ENCODE measurements around the gene ARHGAP11A.

ARHGAP11A gene

GRCh38 chr15:32657198-32657883 lies 42.0 kb downstream of the ARHGAP11A start:
- peak; percentile 6 for DNase-seq

- no peak for DNase-seq
Observed at GRCh38 chr15:32657941-32658340, 42.6 kb downstream of the ARHGAP11A start.

DNA sequence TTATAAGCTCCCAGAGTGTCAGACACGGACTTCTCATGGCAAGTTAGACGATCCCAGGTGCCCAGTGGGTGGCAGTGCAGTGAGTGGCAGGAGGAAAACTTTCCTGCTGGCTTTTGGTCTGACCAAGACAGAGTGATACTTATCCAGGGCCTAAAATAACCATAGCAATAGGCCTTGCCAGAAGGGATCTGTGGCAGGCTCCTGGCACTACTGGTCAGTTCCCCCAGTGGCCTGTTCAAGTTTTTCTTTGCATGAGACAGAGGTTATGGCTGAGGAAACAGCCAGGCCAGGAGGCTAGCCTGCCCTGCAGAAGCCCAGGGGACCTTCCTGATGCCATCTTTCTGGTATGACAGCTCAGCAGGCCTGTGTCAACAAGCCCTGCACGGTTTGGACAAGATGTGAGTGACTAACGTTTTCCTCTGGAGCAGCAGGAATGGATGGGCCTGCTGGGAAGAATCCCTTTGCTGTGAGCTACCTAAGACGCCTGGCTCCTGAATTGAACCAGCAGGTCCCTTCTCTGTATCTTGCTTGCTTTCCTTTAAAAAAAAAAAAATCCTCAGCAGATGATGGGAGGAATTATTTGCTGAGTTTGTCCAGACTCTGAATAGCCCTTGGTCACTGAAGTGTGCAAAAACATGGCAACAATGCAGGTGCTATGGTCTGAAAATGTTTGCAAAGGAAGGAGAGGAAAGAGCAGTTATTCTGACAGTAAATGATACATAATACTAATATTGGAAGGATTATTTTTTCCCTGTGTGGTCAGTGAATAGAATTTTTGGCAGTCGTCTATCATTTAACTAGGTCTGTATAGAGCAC lies 44.2 kb downstream of the ARHGAP11A start:
- DNase-seq, result no peak

DNA sequence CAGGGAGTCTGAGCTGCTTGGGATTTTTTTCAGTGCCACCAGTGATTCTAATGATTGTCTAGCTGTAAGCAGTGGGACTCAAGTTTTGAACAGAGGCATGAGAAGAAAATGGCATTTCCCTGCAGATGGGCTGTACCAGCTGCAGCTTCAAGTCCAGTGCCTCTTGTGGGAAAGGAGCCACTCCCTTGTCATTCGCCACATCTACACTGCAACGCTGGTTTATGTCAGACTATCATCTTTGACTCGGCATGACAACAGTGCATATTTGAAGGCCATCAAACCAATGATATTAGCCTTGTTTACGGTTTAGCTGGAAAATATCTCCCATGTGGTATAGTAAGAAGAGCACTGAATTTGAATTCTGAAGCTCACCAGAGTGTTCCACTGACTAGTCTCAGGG lies 48.4 kb downstream of the ARHGAP11A start:
- no peak for DNase-seq

GRCh38 chr15:32664796-32665195 lies 49.5 kb downstream of the ARHGAP11A start:
- DNase-seq, result no peak

DNA sequence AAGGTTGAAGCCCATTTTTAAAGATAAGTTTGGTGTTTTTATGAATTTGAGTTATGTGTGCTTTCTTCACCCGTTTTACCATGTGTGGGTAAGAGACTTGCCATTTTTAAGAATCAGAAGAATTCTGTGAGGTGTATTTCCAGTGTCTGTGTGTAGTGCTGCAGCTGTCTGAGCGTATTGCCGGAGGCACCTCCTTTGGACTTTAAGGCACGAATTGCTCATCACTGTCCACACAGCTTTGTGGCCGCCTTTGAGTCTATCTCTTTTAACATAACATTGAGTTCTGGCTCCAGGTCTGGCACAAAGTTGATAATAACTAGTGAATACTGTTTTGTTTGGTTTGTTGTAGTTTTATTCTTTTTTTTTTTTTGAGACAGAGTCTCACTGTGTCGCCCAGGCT lies 52.0 kb downstream of the ARHGAP11A start:
- DNase-seq, result no peak

GRCh38 chr15:32668942-32669341 lies 53.6 kb downstream of the ARHGAP11A start:
- no peak for DNase-seq

- DNase-seq, result no peak
Observed at GRCh38 chr15:32669896-32670611, 54.8 kb downstream of the ARHGAP11A start.

GRCh38 chr15:32670623-32671022 lies 55.3 kb downstream of the ARHGAP11A start:
- DNase-seq, result no peak

DNA sequence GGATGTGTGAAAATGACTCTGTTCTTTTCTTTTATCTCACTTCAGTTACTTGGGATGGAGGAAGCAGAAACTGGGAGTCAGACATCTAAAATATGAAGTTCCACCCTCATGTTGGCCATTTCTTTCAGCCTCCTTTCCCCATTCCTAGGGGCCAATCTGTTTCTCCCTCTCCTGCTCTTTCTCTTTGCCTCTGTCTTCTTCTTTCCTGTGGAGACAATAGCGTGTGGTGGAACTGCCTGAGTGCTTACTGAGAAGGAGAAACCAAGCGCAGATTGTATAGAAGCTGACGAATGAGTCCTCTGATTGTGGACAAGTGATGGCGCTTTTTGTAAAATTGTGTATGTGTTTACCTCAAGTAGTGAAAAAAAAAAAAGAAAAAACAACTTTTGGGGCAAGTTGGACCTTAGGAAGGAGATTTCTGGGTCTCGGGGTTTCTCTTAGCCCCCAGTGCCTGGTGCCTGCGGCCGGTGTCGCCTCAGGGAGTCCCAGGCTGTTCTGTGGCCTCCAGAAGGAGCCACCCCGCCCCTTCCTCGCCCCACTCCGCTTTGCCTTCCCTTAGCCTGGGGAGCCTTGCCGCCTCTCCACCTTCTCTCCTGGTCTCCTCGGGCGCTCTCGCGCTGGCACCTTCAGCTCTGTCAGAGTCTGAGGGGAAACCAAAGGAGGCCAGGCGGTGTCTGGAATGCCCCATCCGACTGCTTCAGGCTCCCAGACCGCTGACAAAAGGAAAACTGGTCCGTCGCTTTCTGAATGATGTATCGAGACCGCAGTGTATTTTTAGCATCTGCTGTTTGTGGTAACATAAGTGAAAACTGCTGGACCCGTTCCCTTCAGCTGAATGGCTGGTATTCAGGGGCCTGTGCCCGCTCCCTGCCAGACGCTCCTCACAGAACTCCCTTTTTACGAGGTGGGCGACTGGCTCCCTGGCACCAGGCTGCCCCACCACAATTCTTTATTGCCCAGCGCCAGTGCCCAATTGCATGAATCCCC lies 56.3 kb downstream of the ARHGAP11A start:
- DNase-seq, result no peak

- DNase-seq, result no peak
Observed at GRCh38 chr15:32674681-32675080, 59.4 kb downstream of the ARHGAP11A start.

DNA sequence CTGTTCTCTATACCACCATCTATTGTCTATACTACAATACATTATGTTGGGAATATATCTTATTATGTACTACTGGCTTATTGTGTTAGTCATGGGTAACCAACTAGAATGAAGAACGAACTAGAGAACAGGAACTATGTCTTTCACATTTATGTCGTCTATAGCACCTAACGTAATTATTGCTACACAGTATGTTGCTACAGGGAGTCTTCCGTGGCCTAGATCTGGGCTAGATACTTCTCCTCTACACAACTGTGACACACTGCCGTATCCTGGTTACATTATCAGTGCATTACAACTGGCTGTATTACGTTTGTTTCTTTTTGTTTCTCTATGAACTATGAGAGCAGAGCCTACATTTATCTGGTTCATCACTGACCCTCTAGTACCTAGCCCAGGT lies 60.2 kb downstream of the ARHGAP11A start:
- DNase-seq, result no peak

- no peak for DNase-seq
Observed at GRCh38 chr15:32676169-32676568, 60.9 kb downstream of the ARHGAP11A start.

DNA sequence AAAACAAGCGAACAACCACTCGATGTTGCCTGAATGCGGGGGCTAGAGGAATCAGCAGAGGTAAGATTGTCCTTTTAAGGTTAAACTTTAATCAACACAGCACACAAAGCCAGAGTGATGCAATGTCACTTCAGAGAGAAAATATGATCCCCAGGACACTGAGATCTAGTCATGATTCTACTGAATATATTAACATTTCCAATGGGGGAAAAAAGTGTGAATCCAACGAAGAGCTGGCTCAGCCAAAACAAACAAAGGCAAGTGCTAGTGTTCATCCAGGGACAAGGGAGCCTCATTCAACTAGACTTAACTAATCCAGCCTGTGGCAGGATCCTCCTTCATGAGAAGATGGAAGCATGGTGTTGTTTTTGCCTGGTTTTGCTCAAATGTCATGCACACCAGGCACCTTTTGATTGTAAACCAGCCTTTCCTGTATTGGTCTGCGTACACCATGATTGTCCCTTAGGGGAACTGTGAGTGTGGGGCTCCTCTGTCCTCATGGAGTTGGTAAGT lies 62.0 kb downstream of the ARHGAP11A start:
- no peak for DNase-seq

DNA sequence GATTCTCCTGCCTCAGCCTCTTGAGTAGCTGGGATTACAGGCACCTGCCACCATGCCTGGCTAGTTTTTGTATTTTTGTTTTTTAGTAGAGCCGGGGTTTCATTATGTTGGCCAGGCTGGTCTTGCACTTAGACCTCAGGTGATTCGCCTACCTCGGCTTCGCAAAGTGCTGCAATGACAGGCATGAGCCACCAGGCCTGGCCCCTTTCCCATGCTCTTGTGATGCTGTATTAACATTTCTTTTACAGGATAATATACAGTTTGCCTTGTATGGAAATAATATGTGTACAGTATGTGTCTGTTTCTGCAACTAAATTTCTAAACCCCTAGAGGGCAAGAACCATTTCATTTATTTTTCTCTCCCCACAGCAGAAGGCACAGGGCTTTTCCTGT lies 64.0 kb downstream of the ARHGAP11A start:
- DNase-seq, result no peak

GRCh38 chr15:32682569-32682968 lies 67.3 kb downstream of the ARHGAP11A start:
- no peak for DNase-seq

GRCh38 chr15:32682977-32683630 lies 67.8 kb downstream of the ARHGAP11A start:
- no peak for DNase-seq

GRCh38 chr15:32683906-32684584 lies 68.7 kb downstream of the ARHGAP11A start:
- no peak for DNase-seq

GRCh38 chr15:32685576-32685975 lies 70.3 kb downstream of the ARHGAP11A start:
- DNase-seq, result no peak

DNA sequence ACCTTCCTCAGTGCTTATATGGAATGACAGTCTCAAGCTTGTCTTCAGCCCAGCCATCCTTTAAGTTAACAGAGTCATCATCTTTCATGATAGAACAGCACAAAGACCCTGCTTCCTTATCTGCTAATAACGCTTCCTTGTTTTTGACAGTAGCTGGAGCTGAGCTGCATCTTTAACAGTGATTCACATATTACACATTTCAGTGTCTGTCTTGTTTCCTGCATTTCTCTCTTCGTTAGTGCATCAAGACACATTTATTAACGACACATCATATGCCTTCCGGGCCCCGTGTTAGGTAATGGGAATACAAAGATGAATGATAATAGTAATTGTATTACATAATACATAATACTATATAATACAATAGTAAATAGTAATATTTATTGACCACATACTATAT lies 72.3 kb downstream of the ARHGAP11A start:
- no peak for DNase-seq

GRCh38 chr15:32688151-32688639 lies 72.9 kb downstream of the ARHGAP11A start:
- no peak for DNase-seq

Data from CD4-positive, alpha-beta T cell treated with Interleukin-17A for 4 hours (primary cell).